Measurements from ENCODE around the gene NRG2.

GRCh38 chr5:140072812-140073211 is 29.7 kb upstream of the NRG2 start:
- TF ChIP-seq, protein P1, sequence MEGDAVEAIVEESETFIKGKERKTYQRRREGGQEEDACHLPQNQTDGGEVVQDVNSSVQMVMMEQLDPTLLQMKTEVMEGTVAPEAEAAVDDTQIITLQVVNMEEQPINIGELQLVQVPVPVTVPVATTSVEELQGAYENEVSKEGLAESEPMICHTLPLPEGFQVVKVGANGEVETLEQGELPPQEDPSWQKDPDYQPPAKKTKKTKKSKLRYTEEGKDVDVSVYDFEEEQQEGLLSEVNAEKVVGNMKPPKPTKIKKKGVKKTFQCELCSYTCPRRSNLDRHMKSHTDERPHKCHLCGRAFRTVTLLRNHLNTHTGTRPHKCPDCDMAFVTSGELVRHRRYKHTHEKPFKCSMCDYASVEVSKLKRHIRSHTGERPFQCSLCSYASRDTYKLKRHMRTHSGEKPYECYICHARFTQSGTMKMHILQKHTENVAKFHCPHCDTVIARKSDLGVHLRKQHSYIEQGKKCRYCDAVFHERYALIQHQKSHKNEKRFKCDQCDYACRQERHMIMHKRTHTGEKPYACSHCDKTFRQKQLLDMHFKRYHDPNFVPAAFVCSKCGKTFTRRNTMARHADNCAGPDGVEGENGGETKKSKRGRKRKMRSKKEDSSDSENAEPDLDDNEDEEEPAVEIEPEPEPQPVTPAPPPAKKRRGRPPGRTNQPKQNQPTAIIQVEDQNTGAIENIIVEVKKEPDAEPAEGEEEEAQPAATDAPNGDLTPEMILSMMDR (IDR thresholded peaks at IDR 0.05) = no peak
- no peak for TF ChIP-seq POLR2A (IDR thresholded peaks at IDR 0.05)
